SHP77 (cell line): ENCODE measurements around the gene ZNF674.
"Not testable (repeated sequence)": the region's sequence is repeated elsewhere in the genome, so short reads cannot be mapped to it uniquely, and the experiment has no call there.

Experiments used
- DNase-seq, 2 experiments: peaks; one replicate each; lab custom pipeline; 2025; lab: John Stamatoyannopoulos, UW

The ZNF674 gene

DNA sequence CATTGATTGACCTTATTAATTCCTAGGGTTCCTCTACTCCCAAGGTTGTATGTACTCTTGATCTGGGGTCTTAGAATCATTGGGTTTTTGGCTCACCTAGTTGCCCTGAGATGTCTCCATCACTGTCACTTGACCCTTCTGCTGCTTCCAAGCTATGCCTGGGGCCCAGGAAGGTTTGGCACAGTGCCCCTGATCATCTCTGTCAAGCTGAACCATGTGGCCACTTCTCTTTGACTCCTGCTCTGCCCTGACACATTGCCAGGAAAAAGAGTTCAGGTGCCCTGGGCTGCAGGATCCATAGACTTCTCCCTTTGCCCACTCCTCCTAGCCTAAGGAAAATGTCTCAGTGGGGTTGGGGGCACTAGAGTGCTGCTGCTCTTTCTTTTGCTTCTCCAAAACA lies 24.4 kb upstream of the ZNF674 start:
- no peak for DNase-seq

DNA sequence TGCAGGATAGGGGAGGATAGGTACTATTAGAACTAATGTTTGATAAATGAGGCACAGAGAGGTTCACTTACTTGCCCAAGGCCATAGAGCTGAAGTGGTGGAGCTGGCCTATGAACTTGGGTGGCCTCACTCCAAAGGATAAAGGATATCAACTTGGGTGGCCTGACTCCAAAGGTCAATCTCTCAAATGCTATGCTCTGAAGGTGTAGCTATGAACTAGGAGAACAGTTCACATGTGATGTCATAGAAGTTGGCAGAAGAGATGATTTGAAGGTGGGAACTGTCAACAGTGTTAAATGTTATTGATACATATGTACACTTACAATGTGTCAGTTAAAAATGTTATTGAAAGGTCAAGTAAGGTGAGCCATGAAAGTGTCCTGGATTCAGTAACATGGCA lies 22.2 kb upstream of the ZNF674 start:
- DNase-seq = no peak

DNA sequence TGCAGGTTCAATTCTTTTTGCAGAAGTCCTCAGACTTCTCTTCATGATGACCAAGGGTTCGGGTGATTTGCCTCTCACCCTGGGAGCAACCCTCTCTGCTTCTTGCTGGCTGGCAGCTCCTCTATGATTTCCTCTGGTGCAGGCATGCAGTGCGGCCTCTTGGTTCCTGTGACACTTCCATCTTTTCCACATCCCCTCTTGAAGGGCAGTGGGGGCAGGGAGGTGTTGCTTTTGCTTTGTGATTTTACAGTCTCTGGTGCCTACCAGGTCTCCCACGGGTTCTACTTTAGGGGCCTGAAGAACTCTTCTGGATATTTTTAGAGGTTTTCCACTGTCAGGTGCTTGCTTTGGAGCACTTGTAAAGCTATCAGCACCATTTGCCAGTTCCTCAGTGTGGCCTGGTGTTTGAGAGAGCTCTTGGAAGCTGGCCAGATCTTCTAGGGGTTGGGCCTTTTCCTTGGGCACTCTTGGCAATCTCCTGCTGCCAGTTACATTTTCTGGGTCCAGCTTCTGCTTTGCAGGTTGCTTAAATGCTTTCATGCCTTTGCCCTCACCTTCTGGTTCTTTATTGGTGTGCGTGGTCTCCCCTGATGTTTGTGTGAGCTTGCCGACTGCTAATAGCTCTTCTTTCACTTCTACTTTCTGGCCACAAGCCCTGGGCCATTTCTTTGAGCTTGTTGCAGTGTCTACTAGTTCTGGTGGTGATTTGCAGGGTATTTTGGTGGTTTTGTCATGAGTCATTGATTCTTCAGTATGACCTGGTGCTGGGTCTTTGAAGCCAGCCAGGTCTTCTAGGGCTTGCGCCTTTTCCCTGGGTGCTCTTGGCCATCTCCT lies 16.8 kb upstream of the ZNF674 start:
- no peak for DNase-seq

DNA sequence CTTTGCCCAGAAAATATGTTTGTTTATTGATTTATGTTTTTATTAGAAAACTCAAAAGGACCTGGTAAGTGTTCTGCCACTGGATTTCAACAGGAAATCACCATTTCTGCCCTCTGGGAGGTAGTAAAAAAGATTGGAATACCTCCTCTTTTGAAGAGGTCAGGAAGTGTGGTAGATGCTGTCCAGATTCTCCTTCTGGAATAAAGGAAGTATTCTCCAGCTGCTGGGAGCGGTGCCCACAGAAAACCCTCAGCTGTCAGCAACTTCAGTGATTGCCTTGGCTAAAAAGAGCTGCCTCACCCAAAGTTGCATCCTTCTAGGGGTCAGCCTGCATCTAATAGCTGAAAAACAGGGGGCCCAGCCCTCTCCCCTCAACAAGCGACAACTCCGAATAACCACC lies 13.8 kb upstream of the ZNF674 start:
- no peak for DNase-seq

DNA sequence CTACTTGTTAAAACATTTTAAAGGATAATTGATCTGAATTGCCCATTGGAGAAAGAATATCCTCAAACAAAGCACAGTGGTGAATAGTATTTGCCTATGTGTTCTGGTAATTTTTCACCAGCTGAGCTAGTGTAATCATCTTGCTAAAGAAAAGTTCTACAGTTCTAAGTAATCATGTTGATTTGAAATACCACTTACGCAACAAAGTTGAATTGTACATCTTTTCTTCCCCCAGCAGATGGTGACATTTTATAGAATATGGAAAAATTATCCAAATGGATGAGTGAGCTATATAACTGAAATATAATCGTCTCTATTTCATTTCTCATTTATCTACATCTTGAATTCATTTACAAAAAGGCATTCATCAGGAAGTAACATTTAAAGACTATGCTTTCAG lies 9.7 kb upstream of the ZNF674 start:
- no peak for DNase-seq

DNA sequence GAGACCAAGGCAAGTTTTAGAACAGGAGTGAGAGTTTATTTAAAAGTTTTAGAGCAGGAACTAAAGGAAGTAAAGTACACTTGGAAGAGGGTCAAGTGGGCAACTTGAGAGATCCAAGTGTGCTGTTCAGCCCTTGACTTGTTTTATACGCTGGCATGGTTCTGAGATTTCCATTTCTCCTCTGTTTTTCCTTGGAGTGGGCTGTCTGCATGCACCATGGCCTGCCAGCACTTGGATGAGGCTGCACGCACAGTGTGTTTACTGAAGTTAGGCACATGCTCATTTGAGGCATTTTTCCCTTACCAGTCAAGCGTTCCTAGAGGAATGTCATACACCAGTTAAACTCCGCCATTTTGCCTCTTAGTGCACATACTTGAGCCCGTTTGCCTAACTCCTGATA lies 8.7 kb upstream of the ZNF674 start:
- DNase-seq = no peak

DNA sequence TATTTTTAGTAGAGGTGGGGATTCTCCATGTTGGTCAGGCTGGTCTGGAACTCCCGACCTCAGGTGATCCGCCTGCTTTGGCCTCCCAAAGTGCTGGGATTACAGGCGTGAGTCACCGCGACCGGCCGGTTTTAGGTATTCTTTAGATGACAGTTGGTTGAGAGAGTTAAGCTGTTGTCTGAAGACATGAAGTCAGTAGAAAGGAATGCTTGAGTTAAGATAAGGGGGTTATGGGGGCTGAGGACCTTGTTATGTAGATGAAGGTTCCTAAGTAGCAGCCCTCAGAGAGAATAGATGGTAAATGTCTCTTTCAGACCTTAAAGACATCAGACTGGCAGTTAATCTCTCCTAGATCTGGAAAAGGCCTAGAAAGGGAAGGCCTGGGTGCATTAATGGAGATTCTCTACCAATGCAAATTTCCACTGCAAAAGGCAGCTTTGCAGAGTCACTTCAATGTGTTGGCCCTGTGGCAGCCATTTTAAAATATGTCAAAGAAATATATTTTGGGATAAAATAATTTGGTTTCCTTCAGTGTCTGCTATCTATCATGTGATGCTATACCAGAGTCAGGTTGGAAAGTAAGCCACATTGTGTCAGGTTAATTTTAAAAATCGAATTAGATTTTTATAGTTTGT lies 6.4 kb upstream of the ZNF674 start:
- DNase-seq = no peak

DNA sequence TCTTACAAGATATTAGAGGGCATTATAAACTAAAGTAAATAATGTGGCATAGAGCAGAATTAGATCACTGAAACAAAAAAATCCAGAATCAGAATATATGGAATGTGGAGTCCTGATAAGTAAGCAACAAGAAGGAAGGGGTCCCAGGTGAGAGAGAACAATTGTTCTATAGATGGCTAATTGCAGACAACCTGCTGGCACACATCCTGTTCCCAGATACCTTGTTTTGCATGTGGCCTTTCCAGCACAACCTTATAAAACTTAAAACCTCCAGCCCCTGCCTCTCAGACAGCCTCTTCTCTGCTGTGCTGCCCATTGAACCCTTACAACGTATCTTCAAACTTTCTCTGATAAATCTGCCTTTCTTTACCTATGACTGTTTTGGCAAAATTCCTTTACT lies 4.7 kb upstream of the ZNF674 start:
- no peak for DNase-seq

DNA sequence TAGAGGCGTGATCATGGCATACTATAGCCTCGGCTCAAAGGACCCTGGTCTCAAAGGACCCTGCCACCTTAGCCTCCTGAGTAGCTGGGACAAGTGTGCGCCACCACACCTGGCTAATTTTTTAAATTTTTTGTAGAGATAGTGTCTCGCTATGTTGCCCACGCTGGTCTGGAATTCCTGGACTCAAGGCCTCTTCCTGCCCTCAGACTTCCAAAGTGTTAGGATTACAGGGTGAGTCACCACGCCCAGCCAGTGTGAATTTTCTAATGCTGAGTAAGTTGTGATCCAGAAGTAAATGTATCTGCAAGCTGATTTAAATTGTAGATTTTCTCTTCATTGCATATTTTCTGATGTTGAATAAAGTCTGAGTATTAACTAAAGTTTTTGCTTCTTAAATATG lies 2.6 kb upstream of the ZNF674 start:
- no peak for DNase-seq

DNA sequence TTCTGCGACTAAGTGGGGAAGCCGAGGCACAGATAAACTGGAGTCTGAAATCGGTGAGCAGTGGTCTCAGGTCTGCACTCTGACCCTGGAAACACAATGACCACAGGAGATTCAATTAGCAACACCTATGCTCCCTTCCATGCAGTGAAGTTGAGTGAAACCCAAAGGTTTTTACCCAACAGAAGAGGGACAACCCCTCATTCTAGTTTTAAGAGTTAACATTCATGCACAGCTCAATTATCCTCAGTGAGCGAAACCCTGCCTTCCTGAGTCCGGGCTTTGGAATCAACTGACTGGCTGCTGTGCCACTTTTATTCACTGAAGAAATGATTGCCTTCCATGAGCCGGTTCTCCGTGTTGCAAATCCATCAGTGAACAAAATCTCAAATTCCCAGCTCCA lies 694 bp downstream of the ZNF674 start:
- DNase-seq = not testable (repeated sequence)

DNA sequence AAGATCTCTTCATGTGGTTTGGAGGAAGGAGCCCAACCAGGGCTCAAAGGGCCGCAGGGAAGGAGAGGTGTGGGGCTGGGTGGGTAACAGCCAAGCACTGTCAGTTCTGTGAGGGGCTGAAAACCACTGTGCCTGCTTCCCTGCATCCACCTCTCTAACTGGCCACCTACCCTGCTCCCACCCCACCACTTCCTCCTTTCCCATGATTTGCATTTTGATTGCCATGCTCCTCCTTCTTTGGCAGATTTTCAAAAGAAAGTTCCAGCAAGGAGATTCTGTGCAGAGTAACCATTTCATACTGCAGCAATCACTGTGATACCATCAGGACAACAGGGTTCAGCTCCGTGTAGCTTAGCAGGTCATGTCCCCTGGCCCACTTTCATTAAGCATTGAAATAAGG lies 1.8 kb downstream of the ZNF674 start:
- no peak for DNase-seq

DNA sequence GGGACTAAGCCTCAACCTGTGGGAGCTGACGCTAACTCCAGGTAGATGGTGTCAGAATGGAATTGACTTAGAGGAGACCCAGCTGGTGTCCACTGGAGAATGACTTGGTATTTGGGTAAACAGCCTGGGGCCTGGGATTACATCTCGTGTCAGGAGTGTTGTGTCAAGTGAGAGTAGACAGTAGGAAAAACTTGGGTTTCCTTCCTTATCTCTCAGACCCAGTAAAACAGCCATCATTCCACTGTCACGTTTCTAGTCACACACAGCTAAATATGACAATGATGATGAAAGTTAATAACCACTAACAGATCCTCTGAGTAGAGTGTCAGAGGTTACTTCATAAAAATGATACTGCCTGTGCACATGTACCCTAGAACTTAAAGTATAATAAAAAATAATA lies 13.8 kb downstream of the ZNF674 start:
- DNase-seq = no peak

DNA sequence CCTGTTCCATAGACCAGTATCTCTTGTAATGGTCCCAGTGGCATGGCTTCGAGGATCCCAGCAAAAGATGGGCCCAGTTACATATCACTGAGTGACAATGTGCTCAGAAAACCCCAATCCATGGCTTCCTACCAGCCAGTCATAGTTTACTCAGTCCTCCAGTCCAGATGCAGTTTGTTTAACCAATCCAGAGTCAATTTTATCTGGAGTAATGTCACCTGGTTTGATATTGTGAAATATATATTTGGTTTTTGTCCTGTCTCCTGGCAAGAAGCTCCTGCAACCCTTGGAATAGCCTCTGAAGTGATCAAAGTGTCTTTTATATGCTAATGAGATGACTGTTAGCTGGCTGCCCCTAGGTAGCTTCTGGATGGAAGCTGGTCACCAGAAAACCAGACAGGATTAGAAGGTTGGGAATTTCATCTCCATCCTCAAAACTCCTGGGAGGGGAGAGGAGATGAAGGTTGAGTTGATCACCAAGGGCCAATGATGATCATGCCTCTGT lies 14.8 kb downstream of the ZNF674 start:
- not testable (repeated sequence) for DNase-seq

DNA sequence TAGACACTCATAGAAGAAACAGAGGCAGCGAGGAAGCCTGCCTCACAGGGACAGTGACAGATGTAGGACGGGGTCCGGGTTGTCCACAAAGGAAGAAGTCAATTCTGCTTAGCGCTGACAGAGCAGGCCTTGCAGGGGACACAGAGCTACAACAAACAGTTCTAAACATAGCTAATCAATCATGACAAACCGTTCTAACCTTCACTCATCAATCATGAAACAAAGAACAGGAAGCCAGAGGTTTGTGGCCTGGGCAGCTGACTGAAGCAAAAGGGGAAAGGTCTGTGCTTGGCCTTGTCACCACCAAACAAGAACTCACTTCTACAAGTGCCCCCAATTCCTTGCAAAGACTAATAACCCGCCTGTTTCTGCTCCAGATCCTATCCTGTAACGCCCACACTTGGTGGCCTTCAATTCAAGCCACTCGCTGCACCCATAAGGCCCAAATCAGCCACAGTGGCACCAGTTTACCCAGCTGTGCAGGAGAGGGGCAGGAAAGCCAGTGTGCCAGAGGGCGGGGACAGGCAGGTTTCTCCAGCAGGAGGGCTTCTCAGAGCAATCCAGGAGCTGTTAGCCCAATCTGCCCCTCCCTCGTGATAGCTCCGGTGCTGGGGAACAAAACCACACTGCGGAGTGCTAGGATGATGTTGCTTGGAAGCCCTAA lies 15.3 kb downstream of the ZNF674 start:
- DNase-seq = not testable (repeated sequence)

DNA sequence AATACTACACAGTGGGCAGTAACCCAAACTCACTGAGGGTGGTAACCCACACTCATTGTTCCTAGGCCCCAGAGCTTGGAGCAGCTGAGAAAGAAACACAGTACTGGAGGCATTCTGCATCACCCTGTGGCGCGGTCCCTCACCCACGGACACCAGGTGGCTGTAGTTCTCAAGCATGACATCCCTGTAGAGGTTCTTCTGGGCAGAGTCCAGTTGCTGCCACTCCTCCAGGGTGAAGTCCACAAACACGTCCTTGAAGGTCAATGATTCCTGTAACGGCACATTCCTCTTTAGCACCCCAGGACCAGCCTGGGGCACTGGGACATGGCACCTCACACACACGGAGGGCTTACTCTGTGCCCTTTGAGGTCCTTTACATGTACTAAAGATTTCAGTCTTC lies 16.6 kb downstream of the ZNF674 start:
- not testable (repeated sequence) for DNase-seq

DNA sequence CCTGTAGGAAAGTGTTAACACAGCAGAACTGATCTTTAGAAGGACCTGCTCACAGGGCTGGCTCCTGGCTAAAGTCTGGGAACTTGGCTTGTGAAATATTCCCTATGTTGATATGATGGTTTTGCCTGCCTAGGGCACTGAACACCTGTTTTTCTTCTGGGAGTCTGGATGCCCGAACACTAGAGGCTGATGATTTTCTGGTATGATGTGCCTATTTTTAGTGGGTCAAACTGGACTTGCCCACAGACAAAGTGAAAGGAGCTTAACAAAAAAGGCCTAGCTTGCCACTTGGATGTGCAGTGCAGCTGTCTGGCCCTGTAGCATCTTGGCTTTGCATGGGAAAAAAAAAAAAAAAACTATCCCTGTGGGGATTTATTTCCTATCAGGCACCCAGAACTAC lies 39.1 kb downstream of the ZNF674 start:
- no peak for DNase-seq

DNA sequence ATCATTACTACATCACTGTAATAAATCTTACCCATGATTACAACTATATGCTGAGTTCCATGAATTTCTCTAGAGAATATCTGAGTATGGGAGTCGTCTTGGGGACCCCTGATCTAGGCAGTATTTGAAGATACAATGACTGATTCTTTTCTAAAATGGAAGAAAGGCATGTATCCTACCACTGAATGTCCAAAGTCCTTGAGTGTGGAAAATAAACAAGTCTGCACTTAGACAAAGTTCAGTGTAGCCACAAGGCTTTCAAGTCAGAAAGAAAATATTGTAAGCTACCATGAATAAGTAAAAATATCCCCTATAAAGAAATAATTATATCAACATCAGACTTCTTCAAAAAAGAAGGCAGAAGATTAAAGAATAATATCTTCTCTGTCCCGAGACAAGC lies 42.4 kb downstream of the ZNF674 start:
- DNase-seq = no peak

DNA sequence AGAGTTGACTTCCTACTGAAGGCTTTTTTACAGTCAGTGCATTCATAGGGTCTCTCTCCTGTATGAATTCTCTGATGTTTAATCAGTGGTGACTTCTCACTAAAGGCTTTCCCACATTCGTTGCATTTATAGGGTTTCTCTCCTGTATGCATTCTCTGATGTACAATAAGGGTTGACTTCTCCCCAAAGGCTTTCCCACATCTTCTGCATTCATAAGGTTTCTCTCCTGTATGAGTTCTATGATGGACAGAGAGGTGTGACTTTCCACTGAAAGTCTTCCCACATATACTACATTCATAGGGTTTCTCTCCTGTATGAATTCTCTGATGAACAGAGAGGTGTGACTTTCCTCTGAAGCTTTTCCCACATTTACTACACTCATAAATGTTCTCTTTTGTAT lies 45.2 kb downstream of the ZNF674 start:
- no peak for DNase-seq

DNA sequence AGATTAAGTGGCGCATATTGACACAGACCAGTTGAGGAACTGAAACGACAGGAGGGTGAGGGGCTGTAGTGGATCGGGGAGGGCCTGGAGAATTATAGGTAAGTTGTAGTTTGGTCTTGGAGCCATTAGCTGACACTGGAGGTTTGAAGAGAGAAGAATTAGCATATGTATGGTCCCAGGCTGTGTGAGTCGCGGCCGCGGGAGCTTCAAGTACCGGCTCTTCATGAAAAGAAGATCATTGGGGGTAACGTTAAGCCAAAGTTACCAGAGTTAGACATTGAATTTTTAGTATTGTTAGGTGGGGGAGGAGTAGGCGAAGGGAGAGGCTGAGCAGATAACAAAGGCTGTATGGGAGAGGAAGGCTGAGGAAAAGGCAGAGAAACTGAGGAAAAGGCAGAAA lies 56.5 kb downstream of the ZNF674 start:
- DNase-seq = no peak

DNA sequence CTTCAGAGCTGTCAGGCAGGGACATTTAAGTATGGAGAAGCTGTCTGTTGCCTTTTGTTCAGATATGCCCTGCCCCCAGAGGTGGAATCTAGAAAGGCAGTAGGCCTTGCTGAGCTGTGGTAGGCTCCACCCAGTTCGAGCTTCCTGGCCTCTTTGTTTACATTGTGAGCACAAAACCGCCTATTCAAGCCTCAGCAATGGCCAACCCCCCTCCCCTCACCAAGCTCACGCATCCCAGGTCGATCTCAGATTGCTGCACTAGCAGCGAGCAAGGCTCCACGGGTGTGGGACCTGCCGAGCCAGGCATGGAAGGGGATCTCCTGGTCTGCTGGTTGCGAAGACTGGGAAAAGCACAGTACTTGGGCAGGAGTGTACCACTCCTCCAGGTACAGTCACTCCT lies 59.3 kb downstream of the ZNF674 start:
- no peak for DNase-seq

DNA sequence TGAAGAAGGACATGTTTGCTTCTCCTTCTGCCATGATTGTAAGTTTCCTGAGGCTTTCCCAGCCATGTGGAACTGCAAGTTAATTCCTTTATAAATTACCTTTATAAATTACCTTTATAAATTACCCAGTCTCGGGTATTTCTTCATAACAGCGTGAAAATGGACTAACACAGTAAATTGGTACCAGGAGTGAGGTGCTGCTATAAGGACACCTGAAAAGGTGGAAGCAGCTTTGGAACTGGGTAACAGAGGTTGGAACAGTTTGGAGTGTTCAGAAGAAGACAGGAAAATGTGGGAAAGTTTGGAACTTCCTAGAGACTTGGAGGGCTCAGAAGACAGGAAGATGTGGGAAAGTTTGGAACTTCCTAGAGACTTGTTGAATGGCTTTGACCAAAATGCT lies 66.6 kb downstream of the ZNF674 start:
- not testable (repeated sequence) for DNase-seq

DNA sequence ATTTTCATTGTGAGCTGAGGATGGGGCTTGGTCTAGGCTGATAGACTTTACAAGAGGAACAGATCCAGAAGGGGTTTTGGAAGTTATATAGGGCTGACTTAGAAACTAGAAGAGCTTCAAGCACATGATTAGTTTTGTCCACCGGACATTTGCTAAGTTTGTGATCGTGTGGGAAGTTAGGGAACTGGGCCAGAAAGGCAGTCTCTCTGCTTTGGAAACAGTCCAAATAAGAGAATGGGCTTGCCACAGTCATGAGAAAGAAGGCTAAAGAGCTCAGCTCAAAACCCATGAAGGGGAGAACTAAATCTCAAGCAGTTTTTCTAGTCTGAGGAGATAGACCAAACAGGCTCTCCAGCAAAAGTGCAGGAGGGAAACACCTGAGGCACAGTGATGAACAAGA lies 67.8 kb downstream of the ZNF674 start:
- no peak for DNase-seq

DNA sequence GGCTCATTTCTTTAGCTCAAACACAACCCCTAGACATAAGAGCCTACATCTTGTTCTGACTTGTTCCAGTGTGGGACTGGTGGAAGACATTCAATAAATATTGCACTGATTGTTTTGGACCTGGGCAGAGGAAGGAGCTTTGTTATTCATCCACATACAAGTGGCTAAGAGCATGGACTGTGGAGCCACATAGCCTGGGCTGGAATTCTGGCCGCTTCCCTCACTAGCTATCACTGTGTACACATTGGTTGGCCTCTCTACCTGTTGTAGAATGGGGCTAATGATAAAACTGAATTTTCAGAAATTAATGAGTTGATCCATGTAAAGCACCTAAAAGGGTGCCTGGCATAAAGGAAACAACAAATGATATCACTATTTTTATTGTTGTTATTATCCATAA lies 80.0 kb downstream of the ZNF674 start:
- DNase-seq = no peak
